ENCODE measurements around the gene MAPT.

DNA sequence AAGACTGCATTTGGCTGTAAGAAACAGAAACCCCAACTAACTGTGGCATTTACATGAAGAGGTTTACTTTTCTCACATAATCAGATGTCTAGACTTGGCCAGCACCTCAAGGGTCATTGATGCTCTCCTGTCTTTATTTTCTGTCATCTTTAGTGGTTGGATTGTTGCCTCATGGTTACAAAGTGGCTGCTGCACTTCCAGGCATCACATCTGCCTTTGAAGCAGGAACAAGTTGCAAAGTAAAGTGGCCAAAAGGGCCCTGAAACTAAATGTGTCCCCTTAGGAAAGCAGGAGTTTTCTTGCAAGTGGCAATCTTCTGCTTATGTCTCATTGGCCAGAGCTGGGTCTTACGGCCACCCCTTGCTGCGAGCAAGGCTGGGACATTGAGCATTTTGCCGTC is 78.2 kb downstream of the MAPT start:
- TF ChIP-seq, protein P1, sequence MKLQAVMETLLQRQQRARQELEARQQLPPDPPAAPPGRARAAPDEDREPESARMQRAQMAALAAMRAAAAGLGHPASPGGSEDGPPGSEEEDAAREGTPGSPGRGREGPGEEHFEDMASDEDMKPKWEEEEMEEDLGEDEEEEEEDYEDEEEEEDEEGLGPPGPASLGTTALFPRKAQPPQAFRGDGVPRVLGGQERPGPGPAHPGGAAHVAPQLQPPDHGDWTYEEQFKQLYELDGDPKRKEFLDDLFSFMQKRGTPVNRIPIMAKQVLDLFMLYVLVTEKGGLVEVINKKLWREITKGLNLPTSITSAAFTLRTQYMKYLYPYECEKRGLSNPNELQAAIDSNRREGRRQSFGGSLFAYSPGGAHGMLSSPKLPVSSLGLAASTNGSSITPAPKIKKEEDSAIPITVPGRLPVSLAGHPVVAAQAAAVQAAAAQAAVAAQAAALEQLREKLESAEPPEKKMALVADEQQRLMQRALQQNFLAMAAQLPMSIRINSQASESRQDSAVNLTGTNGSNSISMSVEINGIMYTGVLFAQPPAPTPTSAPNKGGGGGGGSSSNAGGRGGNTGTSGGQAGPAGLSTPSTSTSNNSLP (IDR thresholded peaks at IDR 0.05; ENCODE audit: low read depth, low read length): no peak
- TF ChIP-seq KDM1A (CRISPR knock-in tag; IDR thresholded peaks at IDR 0.05): no peak
- no peak for TF ChIP-seq CHD4 (IDR thresholded peaks at IDR 0.05; ENCODE audit: borderline replicate concordance, low read length)
- TF ChIP-seq, protein P2, sequence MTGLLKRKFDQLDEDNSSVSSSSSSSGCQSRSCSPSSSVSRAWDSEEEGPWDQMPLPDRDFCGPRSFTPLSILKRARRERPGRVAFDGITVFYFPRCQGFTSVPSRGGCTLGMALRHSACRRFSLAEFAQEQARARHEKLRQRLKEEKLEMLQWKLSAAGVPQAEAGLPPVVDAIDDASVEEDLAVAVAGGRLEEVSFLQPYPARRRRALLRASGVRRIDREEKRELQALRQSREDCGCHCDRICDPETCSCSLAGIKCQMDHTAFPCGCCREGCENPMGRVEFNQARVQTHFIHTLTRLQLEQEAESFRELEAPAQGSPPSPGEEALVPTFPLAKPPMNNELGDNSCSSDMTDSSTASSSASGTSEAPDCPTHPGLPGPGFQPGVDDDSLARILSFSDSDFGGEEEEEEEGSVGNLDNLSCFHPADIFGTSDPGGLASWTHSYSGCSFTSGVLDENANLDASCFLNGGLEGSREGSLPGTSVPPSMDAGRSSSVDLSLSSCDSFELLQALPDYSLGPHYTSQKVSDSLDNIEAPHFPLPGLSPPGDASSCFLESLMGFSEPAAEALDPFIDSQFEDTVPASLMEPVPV (CRISPR knock-in tag; IDR thresholded peaks at IDR 0.05): no peak

Data from HepG2 (cell line).